Endothelial cell of umbilical vein (primary cell): ENCODE results near the gene CLCNKA. TPM values are rescaled to one million over a fixed set of nuclear protein-coding genes. Genes with fewer than 3 reads are reported as not detected.

Experiments used
- BruUV-seq: library from RNA; stranded (reverse); fragments of 400-500 nt; replicated peaks from 2 replicates; lab custom pipeline; 2021; lab: Mats Ljungman, UMichigan
- CTCF ChIA-PET: fragments of 300-600, 350-600 bp; sonication (Branson Sonifier 250); formaldehyde crosslinking; loops from one replicate; lab custom pipeline; 2021; ENCODE audit warnings: antibody characterized with exemption, inconsistent platforms; lab: Charles Lee
- POLR2A ChIA-PET: fragments of 300-600, 350-600 bp; sonication (Branson Sonifier 250); formaldehyde crosslinking; loops from one replicate; lab custom pipeline; 2021; ENCODE audit warnings: antibody characterized with exemption, inconsistent platforms; lab: Charles Lee
- DNase-seq: peaks from one replicate; pipeline ENCODE4 v3.0.0-alpha.2; 2011; ENCODE audit warnings: low read depth, low spot score
- FAIRE-seq: peaks from 2 replicates; lab custom pipeline; 2011; peaks lifted over from hg19 to GRCh38; lab: Jason Lieb, UNC
- H2AFZ ChIP-seq: 2 replicates; pipeline ENCODE4 v1.6.0; 2012; ENCODE audit warnings: low read depth, low read length, control low read depth, inconsistent platforms
- H3K27ac ChIP-seq: 2 replicates; pipeline ENCODE4 v1.5.1; 2011; ENCODE audit warnings: low read depth, mild to moderate bottlenecking, control low read depth, low read length, moderate library complexity; ENCODE audit not compliant: insufficient read depth
- H3K27me3 ChIP-seq, 2 experiments: 2 replicates each; pipeline versions ENCODE4 v1.6.0 to v1.6.1; 2011; ENCODE audit warnings: low read length in 2 of 2, mixed read lengths in 1 of 2; ENCODE audit not compliant: control insufficient read depth in 2 of 2, insufficient read depth in 2 of 2
- H3K36me3 ChIP-seq, 2 experiments: 2 replicates in 1 of 2; 3 replicates in 1 of 2; pipeline ENCODE4 v1.5.1; 2011; ENCODE audit warnings: low read length in 2 of 2, mild to moderate bottlenecking in 1 of 2, moderate library complexity in 1 of 2; ENCODE audit not compliant: control insufficient read depth in 2 of 2, insufficient read depth in 2 of 2; ENCODE audit errors: extremely low read depth in 1 of 2
- H3K4me1 ChIP-seq: 3 replicates; pipeline ENCODE4 v1.5.1; 2011; ENCODE audit warnings: mild to moderate bottlenecking, low read length; ENCODE audit not compliant: control insufficient read depth, insufficient read depth; ENCODE audit errors: extremely low read depth
- H3K4me2 ChIP-seq: 2 replicates; pipeline ENCODE4 v1.6.1; 2011; ENCODE audit warnings: low read length, control low read depth, mixed read lengths; ENCODE audit not compliant: insufficient read depth
- H3K4me3 ChIP-seq, 3 experiments: fragments of 200-600 bp in 1 of 3; sonication (generic), shearing (Covaris generic) in 1 of 3; replicated peaks in 1 of 3; 2 replicates each; pipeline ENCODE4 v1.5.1; 2011 to 2016; ENCODE audit warnings: control low read depth in 3 of 3, low read length in 3 of 3, mild to moderate bottlenecking in 2 of 3, inconsistent platforms in 1 of 3, low read depth in 1 of 3, moderate library complexity in 1 of 3; ENCODE audit not compliant: insufficient read depth in 1 of 3
- H3K79me2 ChIP-seq: 2 replicates; pipeline ENCODE4 v1.6.0; 2012; ENCODE audit warnings: low read length, inconsistent platforms; ENCODE audit not compliant: control insufficient read depth, insufficient read depth
- H3K9ac ChIP-seq: replicated peaks from 2 replicates; pipeline ENCODE3; 2011; ENCODE audit warnings: low read length, control low read depth; ENCODE audit not compliant: insufficient read depth; ENCODE audit errors: extremely low read depth
- H3K9me1 ChIP-seq: replicated peaks from 3 replicates; pipeline ENCODE4 v1.6.0; 2011; ENCODE audit warnings: mild to moderate bottlenecking, low read length; ENCODE audit not compliant: control insufficient read depth, insufficient read depth; ENCODE audit errors: extremely low read depth
- H3K9me3 ChIP-seq: replicated peaks from 2 replicates; pipeline ENCODE4 v1.5.1; 2012; ENCODE audit warnings: low read length, inconsistent platforms; ENCODE audit not compliant: control insufficient read depth, insufficient read depth
- H4K20me1 ChIP-seq: replicated peaks from 2 replicates; pipeline ENCODE3; 2011; ENCODE audit warnings: mild to moderate bottlenecking, low read length; ENCODE audit not compliant: control insufficient read depth, insufficient read depth; ENCODE audit errors: extremely low read depth
- EZH2 ChIP-seq: IDR thresholded peaks from 2 replicates; pipeline ENCODE4 v1.6.1; 2012; ENCODE audit warnings: borderline replicate concordance, low read depth, mild to moderate bottlenecking, moderate library complexity, low read length, inconsistent platforms; ENCODE audit not compliant: severe bottlenecking
- FOS ChIP-seq: IDR thresholded peaks from 2 replicates; pipeline ENCODE4 v1.6.1; 2011; ENCODE audit warnings: mild to moderate bottlenecking, low read length, moderate library complexity, borderline replicate concordance; ENCODE audit not compliant: insufficient read depth
- GATA2 ChIP-seq: IDR thresholded peaks from 2 replicates; pipeline ENCODE4 v1.7.0; 2011; ENCODE audit warnings: low read depth, mild to moderate bottlenecking, moderate library complexity, mixed read lengths, low read length; ENCODE audit not compliant: insufficient read length, insufficient read depth
- JUN ChIP-seq: IDR thresholded peaks from 2 replicates; pipeline ENCODE4 v1.6.1; 2011; ENCODE audit warnings: borderline replicate concordance, low read depth; ENCODE audit not compliant: insufficient read length, insufficient read depth
- MYC ChIP-seq: IDR thresholded peaks from one replicate; pipeline ENCODE4 v1.6.1; 2011; ENCODE audit warnings: mild to moderate bottlenecking, low read depth, low read length
- POLR2A ChIP-seq: IDR thresholded peaks from 2 replicates; pipeline ENCODE4 v1.6.1; 2012; ENCODE audit warnings: low read depth, mild to moderate bottlenecking, control low read depth, low read length
- POLR2AphosphoS5 ChIP-seq: IDR thresholded peaks from 2 replicates; pipeline ENCODE4 v1.6.1; 2012; ENCODE audit warnings: low read depth, mild to moderate bottlenecking, control low read depth, low read length, moderate library complexity; ENCODE audit not compliant: insufficient read depth
- dilution Hi-C: fragments of 300-500 bp; cut with MboI; formaldehyde crosslinking; loops from one replicate; pipeline ENCODE4 v1.15.0; 2019; ENCODE audit warnings: low sequenced_read_pairs; ENCODE audit not compliant: extremely low pct_ligation_motif_present
- intact Hi-C: fragments of 100-400 bp; cut with micrococcal nuclease; formaldehyde crosslinking; loops from one replicate; pipeline ENCODE4 v1.10.0; 2022
- polyA plus RNA-seq, 4 experiments: library from polyadenylated mRNA; depleted of rRNA in 3 of 4; stranded (reverse) in 3 of 4; unstranded in 1 of 4; fragments of >200 nt; gene quantifications; 2 replicates each; pipeline versions ENCODE4 v1.2.1 to v1.2.3, GENCODE V29; 2011 to 2012; ENCODE audit warnings: missing spikeins in 1 of 4
- total RNA-seq: library from RNA; stranded (reverse); gene quantifications from 2 replicates; pipeline ENCODE4 v1.2.3, GENCODE V29; 2021
- TF ChIP-seq, protein P1 (sequence below): IDR thresholded peaks from 2 replicates; pipeline ENCODE4 v1.6.1; 2011; ENCODE audit not compliant: insufficient read depth, insufficient read length
- TF ChIP-seq, protein P2 (sequence below), 2 donors: IDR thresholded peaks; 1 replicate in 1 of 2; 2 replicates in 1 of 2; pipeline ENCODE4 v1.5.1; 2011; ENCODE audit warnings: low read length in 2 of 2, mild to moderate bottlenecking in 2 of 2, moderate library complexity in 2 of 2, control low read depth in 1 of 2, inconsistent platforms in 1 of 2, low read depth in 1 of 2; ENCODE audit not compliant: insufficient read depth in 1 of 2; ENCODE audit errors: extremely low read depth in 1 of 2

CLCNKA gene
- total and polyA plus RNA-seq, 2 donors (not counting 3 experiments of a cell fraction or from before 2014, with no cell fraction given): not detected

DNA sequence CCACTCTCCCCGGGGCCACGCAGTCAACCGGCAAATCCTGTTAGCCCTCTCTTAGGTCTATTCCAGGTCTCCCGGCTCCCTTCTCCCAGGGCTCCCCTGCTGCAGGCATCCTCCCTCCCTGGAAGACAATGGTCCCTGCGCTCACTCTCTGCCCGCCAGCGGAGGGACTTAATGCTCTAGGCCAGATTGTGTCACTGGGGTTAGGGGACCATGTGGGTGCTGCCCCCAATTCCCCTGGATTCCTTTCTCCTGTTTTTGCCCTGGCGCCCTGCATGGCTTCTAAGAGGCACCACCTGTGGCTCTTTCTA, 43.4 kb downstream of the CLCNKA start:
- CTCF ChIA-PET: interaction anchor here (1.1 to 1.2 kb wide), 2 partner anchors 8 to 298 kb away, joined by 3 to 10 read pairs; partner anchors contain the start of gene FAM131C
- BruUV-seq: no TSS peak
- no peaks in the 10 kb centered on the region for H4K20me1 ChIP-seq
- POLR2A ChIA-PET: no interaction called here
- FAIRE-seq (no peak), DNase-seq (no peak)
- H3K9ac ChIP-seq: no peak overlapping the region
- H3K9me1 ChIP-seq: no peaks in the 10 kb centered on the region
- H3K27me3 ChIP-seq: peaks cover 0 to 7% of the 10 kb centered on the region in 2 experiments
- TF ChIP-seq EZH2 (no peak), MYC (no peak), FOS (no peak), POLR2A (no peak), GATA2 (no peak), POLR2AphosphoS5 (no peak), JUN (no peak)
- TF ChIP-seq, protein P1, sequence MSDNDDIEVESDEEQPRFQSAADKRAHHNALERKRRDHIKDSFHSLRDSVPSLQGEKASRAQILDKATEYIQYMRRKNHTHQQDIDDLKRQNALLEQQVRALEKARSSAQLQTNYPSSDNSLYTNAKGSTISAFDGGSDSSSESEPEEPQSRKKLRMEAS: no peak
- TF ChIP-seq, protein P2, sequence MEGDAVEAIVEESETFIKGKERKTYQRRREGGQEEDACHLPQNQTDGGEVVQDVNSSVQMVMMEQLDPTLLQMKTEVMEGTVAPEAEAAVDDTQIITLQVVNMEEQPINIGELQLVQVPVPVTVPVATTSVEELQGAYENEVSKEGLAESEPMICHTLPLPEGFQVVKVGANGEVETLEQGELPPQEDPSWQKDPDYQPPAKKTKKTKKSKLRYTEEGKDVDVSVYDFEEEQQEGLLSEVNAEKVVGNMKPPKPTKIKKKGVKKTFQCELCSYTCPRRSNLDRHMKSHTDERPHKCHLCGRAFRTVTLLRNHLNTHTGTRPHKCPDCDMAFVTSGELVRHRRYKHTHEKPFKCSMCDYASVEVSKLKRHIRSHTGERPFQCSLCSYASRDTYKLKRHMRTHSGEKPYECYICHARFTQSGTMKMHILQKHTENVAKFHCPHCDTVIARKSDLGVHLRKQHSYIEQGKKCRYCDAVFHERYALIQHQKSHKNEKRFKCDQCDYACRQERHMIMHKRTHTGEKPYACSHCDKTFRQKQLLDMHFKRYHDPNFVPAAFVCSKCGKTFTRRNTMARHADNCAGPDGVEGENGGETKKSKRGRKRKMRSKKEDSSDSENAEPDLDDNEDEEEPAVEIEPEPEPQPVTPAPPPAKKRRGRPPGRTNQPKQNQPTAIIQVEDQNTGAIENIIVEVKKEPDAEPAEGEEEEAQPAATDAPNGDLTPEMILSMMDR (IDR thresholded peaks at IDR 0.05; ENCODE audit: extremely low read depth in 1 of 2, insufficient read depth in 1 of 2, low read depth in 1 of 2, low read length in 2 of 2): no peak
- H3K4me2 ChIP-seq: no peak overlapping the region
- H3K4me3 ChIP-seq: no peak overlapping the region
- dilution Hi-C loops: no loop called here
- no peaks in the 10 kb centered on the region for H3K79me2 ChIP-seq
- intact Hi-C loops: no loop called here
- H3K9me3 ChIP-seq: no peaks in the 10 kb centered on the region
- no peak overlapping the region for H2AFZ ChIP-seq
- H3K4me1 ChIP-seq: no peaks in the 10 kb centered on the region
- H3K36me3 ChIP-seq: no peaks in the 10 kb centered on the region
- no peak overlapping the region for H3K27ac ChIP-seq
